Liver (tissue), 9 donors: ENCODE measurements around the gene NUDT17. TPM values are rescaled to one million over a fixed set of nuclear protein-coding genes. Genes with fewer than 3 reads are reported as not detected.

Source experiments
- DNase-seq: peaks from one replicate; pipeline ENCODE4 v3.0.0-alpha.2; 2017; ENCODE audit warnings: low spot score
- H3K27ac ChIP-seq, 2 donors: one replicate each; pipeline ENCODE4 v1.7.0; 2013; ENCODE audit warnings: inconsistent platforms in 2 of 2, low read length in 2 of 2, control low read depth in 1 of 2, low read depth in 1 of 2, mild to moderate bottlenecking in 1 of 2
- H3K27me3 ChIP-seq, 4 donors: one replicate each; pipeline versions ENCODE4 v1.6.1 to v1.7.0; 2013; ENCODE audit warnings: low read length in 3 of 4, inconsistent platforms in 1 of 4, mild to moderate bottlenecking in 1 of 4, moderate library complexity in 1 of 4; ENCODE audit not compliant: control insufficient read depth in 4 of 4, insufficient read depth in 4 of 4
- H3K36me3 ChIP-seq, 4 donors: one replicate each; pipeline versions ENCODE4 v1.6.1 to v1.7.0; 2013; ENCODE audit warnings: low read length in 3 of 4, mild to moderate bottlenecking in 3 of 4, low read depth in 1 of 4, moderate library complexity in 1 of 4; ENCODE audit not compliant: control insufficient read depth in 4 of 4, insufficient read depth in 3 of 4
- H3K4me1 ChIP-seq, 4 donors: one replicate each; pipeline versions ENCODE4 v1.6.1 to v1.7.0; 2013; ENCODE audit warnings: low read length in 3 of 4, mild to moderate bottlenecking in 3 of 4, moderate library complexity in 1 of 4; ENCODE audit not compliant: control insufficient read depth in 4 of 4, insufficient read depth in 4 of 4
- H3K4me3 ChIP-seq, 3 donors: one replicate each; pipeline versions ENCODE4 v1.6.1 to v1.7.0; 2013; ENCODE audit warnings: low read length in 3 of 3, control low read depth in 1 of 3, low read depth in 1 of 3, mild to moderate bottlenecking in 1 of 3
- H3K9ac ChIP-seq, 2 donors: one replicate each; pipeline ENCODE4 v1.7.0; 2013; ENCODE audit warnings: low read length in 2 of 2, mild to moderate bottlenecking in 2 of 2, moderate library complexity in 2 of 2, control low read depth in 1 of 2, low read depth in 1 of 2
- H3K9me3 ChIP-seq, 4 donors: one replicate each; pipeline versions ENCODE4 v1.6.1 to v1.7.0; 2013; ENCODE audit warnings: low read length in 3 of 4; ENCODE audit not compliant: control insufficient read depth in 4 of 4
- EGR1 ChIP-seq, 2 donors: IDR thresholded peaks; 2 replicates each; pipeline ENCODE4 v1.6.1; 2016 to 2018; ENCODE audit warnings: antibody characterized with exemption in 2 of 2, low read depth in 2 of 2
- GABPA ChIP-seq, 2 donors: IDR thresholded peaks in 1 of 2; conservative IDR thresholded peaks in 1 of 2; 2 replicates each; pipeline ENCODE4 v1.6.1; 2016; ENCODE audit warnings: antibody characterized with exemption in 2 of 2, mild to moderate bottlenecking in 1 of 2, moderate library complexity in 1 of 2
- HNF4A ChIP-seq, 2 donors: conservative IDR thresholded peaks; 2 replicates each; pipeline ENCODE4 v1.6.1; 2016; ENCODE audit warnings: antibody characterized with exemption in 2 of 2, mild to moderate bottlenecking in 2 of 2
- HNF4G ChIP-seq: IDR thresholded peaks from 2 replicates; pipeline ENCODE4 v1.6.1; 2016; ENCODE audit warnings: antibody characterized with exemption
- JUND ChIP-seq, 2 donors: IDR thresholded peaks; 2 replicates each; pipeline ENCODE4 v1.6.1; 2016; ENCODE audit warnings: antibody characterized with exemption in 2 of 2
- RAD21 ChIP-seq, 2 donors: IDR thresholded peaks; 2 replicates each; pipeline ENCODE4 v1.6.1; 2016; ENCODE audit warnings: antibody characterized with exemption in 2 of 2, mild to moderate bottlenecking in 2 of 2
- RXRA ChIP-seq, 2 donors: IDR thresholded peaks; 2 replicates each; pipeline ENCODE4 v1.6.1; 2017 to 2018; ENCODE audit warnings: antibody characterized with exemption in 2 of 2, mild to moderate bottlenecking in 1 of 2
- SP1 ChIP-seq: IDR thresholded peaks from 2 replicates; pipeline ENCODE4 v1.6.1; 2018; ENCODE audit warnings: antibody characterized with exemption, mild to moderate bottlenecking
- TAF1 ChIP-seq: conservative IDR thresholded peaks from 2 replicates; pipeline ENCODE4 v1.6.1; 2016; ENCODE audit warnings: antibody characterized with exemption, mild to moderate bottlenecking
- YY1 ChIP-seq: IDR thresholded peaks from 2 replicates; pipeline ENCODE4 v1.6.1; 2016; ENCODE audit warnings: antibody characterized with exemption, mild to moderate bottlenecking
- WGBS: extraction: QIAGEN DNeasy Blood & Tissue Kit; methylation state at CpG from one replicate; pipeline ENCODE4 v1.1.7; 2013; 5-methylcytosine and 5-hydroxymethylcytosine counted together
- polyA plus RNA-seq, 2 donors: library from polyadenylated mRNA; stranded (reverse) in 1 of 2; unstranded in 1 of 2; fragments of 200-250 nt in 1 of 2; fragments of >200 nt in 1 of 2; fragmentation: Nextera tagmentation in 1 of 2; extraction: Ambion mirVana in 1 of 2; gene quantifications; one replicate each; pipeline versions ENCODE4 v1.2.1 to v1.2.3, GENCODE V29; 2013 to 2015
- total RNA-seq, 2 donors: library from RNA; depleted of rRNA; stranded (reverse); fragments of >200 nt; gene quantifications; one replicate each; pipeline ENCODE4 v1.2.3, GENCODE V29; 2014
- TF ChIP-seq, protein P1 (sequence below): IDR thresholded peaks from 2 replicates; pipeline ENCODE4 v1.6.1; 2016; ENCODE audit warnings: antibody characterized with exemption
- TF ChIP-seq, protein P2 (sequence below): IDR thresholded peaks from 2 replicates; pipeline ENCODE4 v1.6.1; 2016; ENCODE audit warnings: antibody characterized with exemption
- TF ChIP-seq, protein P3 (sequence below): IDR thresholded peaks from 2 replicates; pipeline ENCODE4 v1.6.1; 2016; ENCODE audit warnings: antibody characterized with exemption, mild to moderate bottlenecking
- TF ChIP-seq, protein P4 (sequence below): IDR thresholded peaks from 2 replicates; pipeline ENCODE4 v1.6.1; 2016; ENCODE audit warnings: antibody characterized with exemption
- donor health status: healthy.
- donor health status: healthy.
- donor health status: healthy.
- donor health status: healthy.
- donor health status: healthy.

The NUDT17 gene
- total and polyA plus RNA-seq, 4 donors, result 0.59 to 2.1 (median 1.0) TPM

DNA sequence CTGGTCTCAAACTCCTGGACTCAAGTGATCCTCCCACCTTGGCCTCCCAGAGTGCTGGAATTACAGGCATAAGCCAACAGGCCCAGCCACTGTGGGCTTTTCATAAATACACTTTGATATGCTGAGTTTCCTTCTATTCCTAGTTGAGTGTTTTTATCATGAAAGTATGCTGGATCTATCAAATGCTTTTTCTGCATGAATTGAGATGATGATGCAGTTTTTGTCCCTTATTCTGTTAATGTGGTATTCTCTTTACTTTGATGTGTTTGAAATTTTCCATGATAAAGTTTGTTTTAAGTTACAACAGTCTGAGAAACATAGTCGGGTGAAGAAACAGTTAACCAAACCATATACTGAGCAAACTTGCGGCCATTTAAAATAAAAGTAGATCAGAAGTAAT is 45.6 kb upstream of the NUDT17 start:
- no peak overlapping the region for H3K4me3 ChIP-seq
- H3K4me1 ChIP-seq, result no peaks in the 10 kb centered on the region
- no peak overlapping the region for H3K9ac ChIP-seq
- H3K36me3 ChIP-seq, result no peaks in the 10 kb centered on the region
- peaks cover 0 to 2% (median under 1%) of the 10 kb centered on the region in 4 donors for H3K9me3 ChIP-seq
- 97% methylated on average over 2 of the region's 2 CpGs for WGBS
- H3K27me3 ChIP-seq, result no peaks in the 10 kb centered on the region
- TF ChIP-seq, protein P1, sequence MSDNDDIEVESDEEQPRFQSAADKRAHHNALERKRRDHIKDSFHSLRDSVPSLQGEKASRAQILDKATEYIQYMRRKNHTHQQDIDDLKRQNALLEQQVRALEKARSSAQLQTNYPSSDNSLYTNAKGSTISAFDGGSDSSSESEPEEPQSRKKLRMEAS, result no peak
- TF ChIP-seq, protein P2, sequence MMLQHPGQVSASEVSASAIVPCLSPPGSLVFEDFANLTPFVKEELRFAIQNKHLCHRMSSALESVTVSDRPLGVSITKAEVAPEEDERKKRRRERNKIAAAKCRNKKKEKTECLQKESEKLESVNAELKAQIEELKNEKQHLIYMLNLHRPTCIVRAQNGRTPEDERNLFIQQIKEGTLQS, result no peak
- TF ChIP-seq SP1, result no peak
- H3K27ac ChIP-seq, result no peak overlapping the region
- DNase-seq, result no peak

DNA sequence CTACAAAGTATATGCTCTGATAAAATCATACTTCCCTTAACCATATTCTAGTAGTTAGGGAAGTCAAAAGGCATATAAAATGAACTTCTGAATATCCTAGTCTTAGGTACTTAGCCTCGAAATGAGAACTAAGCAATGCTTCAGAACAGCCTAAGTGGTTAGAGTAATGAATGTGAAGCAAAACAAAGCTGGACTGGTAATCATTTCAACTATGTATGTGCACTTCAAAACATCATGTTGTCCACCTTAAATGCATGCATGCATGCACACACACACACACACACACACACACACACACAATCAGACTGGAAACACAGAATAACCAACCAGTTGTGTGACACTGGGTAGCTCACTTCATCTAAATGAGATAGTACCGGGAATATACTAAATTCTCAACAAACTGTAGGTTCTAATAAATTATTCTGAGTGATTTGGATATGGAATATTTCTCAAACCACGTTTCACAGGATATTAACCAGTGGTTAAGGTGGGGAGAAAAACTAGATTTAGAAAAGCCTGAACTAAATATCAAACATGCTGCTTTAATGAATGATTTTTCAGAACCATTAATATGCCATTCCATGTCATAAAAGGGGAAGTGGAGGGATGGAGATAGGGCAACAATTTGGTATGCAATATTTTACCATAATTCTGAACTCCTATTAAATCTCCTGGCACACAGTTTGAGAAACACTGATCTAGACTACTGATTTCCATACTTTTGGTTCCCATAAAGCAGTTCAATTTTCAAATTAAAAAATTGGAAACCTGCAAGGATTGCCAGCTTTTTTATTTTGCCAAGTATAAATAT is 41.0 kb upstream of the NUDT17 start:
- Histone ChIP-seq H3K4me1 (no peaks in the 10 kb centered on the region), H3K9ac (no peak overlapping the region), H3K27me3 (no peaks in the 10 kb centered on the region), H3K4me3 (no peak overlapping the region), H3K36me3 (no peaks in the 10 kb centered on the region), H3K9me3 (no peaks in the 10 kb centered on the region), H3K27ac (no peak overlapping the region)
- WGBS, result 84% methylated on average over 3 of the region's 3 CpGs
- no peak for DNase-seq
- TF ChIP-seq RXRA (IDR thresholded peaks at IDR 0.05), result no peak
- TF ChIP-seq GABPA (IDR thresholded peaks at IDR 0.05 in 1 of 2, conservative IDR thresholded peaks at IDR 0.05 in 1 of 2), result no peak
- TF ChIP-seq HNF4G, result no peak
- TF ChIP-seq, protein P2, result no peak
- TF ChIP-seq TAF1, result no peak
- TF ChIP-seq, protein P3, sequence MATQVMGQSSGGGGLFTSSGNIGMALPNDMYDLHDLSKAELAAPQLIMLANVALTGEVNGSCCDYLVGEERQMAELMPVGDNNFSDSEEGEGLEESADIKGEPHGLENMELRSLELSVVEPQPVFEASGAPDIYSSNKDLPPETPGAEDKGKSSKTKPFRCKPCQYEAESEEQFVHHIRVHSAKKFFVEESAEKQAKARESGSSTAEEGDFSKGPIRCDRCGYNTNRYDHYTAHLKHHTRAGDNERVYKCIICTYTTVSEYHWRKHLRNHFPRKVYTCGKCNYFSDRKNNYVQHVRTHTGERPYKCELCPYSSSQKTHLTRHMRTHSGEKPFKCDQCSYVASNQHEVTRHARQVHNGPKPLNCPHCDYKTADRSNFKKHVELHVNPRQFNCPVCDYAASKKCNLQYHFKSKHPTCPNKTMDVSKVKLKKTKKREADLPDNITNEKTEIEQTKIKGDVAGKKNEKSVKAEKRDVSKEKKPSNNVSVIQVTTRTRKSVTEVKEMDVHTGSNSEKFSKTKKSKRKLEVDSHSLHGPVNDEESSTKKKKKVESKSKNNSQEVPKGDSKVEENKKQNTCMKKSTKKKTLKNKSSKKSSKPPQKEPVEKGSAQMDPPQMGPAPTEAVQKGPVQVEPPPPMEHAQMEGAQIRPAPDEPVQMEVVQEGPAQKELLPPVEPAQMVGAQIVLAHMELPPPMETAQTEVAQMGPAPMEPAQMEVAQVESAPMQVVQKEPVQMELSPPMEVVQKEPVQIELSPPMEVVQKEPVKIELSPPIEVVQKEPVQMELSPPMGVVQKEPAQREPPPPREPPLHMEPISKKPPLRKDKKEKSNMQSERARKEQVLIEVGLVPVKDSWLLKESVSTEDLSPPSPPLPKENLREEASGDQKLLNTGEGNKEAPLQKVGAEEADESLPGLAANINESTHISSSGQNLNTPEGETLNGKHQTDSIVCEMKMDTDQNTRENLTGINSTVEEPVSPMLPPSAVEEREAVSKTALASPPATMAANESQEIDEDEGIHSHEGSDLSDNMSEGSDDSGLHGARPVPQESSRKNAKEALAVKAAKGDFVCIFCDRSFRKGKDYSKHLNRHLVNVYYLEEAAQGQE, result no peak
- TF ChIP-seq JUND (IDR thresholded peaks at IDR 0.05), result no peak
- TF ChIP-seq EGR1 (IDR thresholded peaks at IDR 0.05; ENCODE audit: low read depth in 2 of 2), result no peak
- TF ChIP-seq RAD21 (IDR thresholded peaks at IDR 0.05), result no peak
- TF ChIP-seq, protein P1, result no peak
- no peak for TF ChIP-seq HNF4A (conservative IDR thresholded peaks at IDR 0.05)
- no peak for TF ChIP-seq SP1
- TF ChIP-seq, protein P4, sequence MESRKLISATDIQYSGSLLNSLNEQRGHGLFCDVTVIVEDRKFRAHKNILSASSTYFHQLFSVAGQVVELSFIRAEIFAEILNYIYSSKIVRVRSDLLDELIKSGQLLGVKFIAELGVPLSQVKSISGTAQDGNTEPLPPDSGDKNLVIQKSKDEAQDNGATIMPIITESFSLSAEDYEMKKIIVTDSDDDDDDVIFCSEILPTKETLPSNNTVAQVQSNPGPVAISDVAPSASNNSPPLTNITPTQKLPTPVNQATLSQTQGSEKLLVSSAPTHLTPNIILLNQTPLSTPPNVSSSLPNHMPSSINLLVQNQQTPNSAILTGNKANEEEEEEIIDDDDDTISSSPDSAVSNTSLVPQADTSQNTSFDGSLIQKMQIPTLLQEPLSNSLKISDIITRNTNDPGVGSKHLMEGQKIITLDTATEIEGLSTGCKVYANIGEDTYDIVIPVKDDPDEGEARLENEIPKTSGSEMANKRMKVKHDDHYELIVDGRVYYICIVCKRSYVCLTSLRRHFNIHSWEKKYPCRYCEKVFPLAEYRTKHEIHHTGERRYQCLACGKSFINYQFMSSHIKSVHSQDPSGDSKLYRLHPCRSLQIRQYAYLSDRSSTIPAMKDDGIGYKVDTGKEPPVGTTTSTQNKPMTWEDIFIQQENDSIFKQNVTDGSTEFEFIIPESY, result no peak
- no peak for TF ChIP-seq YY1
